NCI-H1048 (cell line): ENCODE measurements around the gene CYP2A6.
"Not testable (repeated sequence)": the region's sequence is repeated elsewhere in the genome, so short reads cannot be mapped to it uniquely, and the experiment has no call there.

Source experiments
- DNase-seq: peaks from one replicate; lab custom pipeline; 2025; lab: John Stamatoyannopoulos, UW

Gene CYP2A6

GRCh38 chr19:40843653-40844052, 6.6 kb downstream of the CYP2A6 start:
- not testable (repeated sequence) for DNase-seq

DNA sequence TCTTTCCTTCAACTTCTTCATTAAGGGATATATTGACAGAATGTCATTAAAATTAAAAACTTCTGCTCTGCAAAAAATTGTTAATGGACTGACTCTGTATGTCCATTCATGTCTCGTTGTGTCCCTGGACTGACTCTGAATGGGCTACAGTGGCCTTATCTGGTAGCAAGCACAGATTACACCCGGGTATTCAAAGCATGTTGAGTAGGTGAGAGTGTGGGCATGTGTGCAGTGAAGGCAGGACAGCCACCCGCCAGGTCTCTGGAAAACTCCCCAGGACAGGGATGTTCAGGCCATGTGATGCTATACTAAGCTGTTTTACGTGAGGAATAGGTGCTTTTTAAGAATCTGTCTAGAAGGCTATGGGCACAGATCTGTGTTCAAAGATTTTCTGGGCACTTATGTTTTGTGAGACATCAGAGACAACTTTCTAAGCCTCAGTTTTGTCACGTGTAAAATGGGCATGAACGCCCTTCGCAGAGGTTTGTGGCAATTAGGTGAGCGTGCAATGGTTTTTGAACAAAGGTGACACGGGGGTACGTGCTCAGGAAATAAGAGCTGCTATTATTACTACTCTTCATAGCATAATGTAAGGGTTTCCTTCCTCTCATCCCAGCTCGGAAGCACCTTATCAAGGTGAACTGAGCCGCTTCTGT, 7.1 kb downstream of the CYP2A6 start:
- DNase-seq, result not testable (repeated sequence)

GRCh38 chr19:40842012-40842411, 8.2 kb downstream of the CYP2A6 start:
- DNase-seq, result not testable (repeated sequence)

- not testable (repeated sequence) for DNase-seq
Measured at GRCh38 chr19:40838477-40838876, 11.8 kb downstream of the CYP2A6 start.

- DNase-seq, result no peak
Measured at GRCh38 chr19:40836754-40837429, 13.4 kb downstream of the CYP2A6 start.

DNA sequence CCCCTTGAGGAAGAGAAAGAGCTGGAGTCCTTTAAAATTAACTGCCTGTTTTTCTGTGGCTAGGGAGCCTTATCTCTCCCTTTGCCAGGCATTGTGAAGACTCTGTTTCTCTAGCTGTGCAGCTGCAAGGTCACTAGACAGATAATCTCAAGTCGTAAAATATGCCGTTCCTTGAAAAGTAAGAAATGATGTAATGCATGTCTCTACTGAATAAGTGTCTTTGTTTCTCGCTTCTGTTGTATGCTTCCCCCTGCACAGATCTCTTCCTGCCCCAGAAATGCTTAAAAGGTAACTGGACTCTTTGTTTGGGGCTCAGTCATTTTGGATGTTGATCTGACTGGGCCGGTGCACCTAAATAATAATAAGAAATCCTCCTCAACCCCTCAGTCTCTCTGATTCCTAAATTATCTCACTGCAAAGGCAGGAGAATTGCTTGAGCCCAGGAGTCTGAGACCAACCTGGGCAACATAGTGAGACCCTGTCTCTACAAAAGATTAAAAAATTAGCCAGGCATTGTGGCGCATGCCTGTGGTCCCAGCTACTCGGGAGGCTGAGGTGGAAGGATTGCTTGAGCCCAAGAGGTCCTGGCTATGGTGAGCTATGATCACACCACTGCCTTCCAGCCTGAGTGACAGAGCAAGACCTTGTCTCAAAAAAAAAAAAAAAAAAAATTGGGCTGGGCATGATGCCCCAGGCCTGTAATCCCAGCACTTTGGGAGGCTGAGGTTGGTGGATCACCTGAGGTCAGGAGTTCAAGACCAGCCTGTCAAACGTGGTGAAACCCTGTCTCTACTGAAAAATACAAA, 16.3 kb downstream of the CYP2A6 start:
- not testable (repeated sequence) for DNase-seq

- DNase-seq, result not testable (repeated sequence)
Measured at GRCh38 chr19:40832431-40832790, 17.8 kb downstream of the CYP2A6 start.

DNA sequence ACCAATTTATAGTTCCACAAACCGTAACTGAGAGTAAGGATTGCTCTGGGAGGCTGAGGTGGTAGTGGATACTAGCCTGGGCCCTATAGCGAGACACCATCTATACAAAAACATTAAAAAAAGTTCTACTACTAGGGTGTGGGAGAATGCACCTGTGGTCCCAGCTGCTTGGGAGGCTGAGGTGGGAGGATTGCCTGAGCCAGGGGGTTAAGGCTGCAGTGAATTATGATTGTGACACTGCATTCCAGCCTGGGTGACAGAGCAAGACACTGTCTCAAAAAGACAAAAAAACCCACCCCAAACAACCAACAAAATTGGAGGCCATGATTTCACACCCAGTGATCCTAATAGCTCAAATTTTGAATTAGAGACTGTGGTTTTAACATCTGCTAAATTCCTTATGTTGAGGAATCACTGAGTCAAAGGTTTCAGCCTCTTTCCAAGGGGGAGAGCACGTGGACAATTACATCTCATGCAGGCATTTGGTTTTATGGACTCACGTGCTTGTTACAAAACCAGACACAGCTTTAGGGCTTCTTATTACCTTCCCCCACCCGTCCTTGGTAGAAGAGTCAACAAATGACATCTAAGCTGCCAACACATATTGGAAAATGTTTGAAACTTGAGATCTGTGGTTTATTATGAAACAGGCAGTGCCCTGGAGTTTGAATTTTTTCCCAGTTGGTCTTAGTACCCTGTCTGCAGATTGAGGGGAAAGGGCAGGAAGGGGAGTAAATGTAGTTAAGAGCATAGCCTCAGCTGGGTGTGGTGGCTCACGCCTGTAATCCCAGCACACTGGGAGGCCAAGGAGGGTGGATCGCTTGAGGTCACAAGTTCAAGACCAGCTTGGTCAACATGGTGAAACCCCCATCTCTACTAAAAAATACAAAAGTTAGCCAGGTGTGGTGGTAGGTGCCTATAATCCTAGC, 18.5 kb downstream of the CYP2A6 start:
- no peak for DNase-seq

GRCh38 chr19:40830741-40831140, 19.5 kb downstream of the CYP2A6 start:
- DNase-seq, result not testable (repeated sequence)

DNA sequence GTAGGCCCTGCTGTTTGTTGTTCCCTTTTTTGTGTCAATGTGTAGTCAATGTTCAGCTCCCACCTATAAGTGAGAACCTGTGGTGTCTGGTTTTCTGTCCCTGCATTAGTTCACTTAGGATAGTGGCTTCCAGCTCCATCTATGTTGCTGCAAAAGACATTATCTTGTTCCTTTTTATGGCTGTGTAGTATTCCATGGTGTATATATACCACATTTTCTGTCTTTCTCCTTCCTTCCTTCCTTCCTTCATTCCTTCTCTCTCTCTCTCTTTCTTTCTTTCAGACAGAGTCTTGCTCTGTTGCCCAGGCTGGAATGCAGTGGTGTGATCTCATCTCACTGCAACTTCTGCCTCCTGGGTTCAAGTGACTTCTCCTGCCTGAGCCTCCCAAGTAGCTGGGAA, 21.0 kb downstream of the CYP2A6 start:
- DNase-seq, result no peak

DNA sequence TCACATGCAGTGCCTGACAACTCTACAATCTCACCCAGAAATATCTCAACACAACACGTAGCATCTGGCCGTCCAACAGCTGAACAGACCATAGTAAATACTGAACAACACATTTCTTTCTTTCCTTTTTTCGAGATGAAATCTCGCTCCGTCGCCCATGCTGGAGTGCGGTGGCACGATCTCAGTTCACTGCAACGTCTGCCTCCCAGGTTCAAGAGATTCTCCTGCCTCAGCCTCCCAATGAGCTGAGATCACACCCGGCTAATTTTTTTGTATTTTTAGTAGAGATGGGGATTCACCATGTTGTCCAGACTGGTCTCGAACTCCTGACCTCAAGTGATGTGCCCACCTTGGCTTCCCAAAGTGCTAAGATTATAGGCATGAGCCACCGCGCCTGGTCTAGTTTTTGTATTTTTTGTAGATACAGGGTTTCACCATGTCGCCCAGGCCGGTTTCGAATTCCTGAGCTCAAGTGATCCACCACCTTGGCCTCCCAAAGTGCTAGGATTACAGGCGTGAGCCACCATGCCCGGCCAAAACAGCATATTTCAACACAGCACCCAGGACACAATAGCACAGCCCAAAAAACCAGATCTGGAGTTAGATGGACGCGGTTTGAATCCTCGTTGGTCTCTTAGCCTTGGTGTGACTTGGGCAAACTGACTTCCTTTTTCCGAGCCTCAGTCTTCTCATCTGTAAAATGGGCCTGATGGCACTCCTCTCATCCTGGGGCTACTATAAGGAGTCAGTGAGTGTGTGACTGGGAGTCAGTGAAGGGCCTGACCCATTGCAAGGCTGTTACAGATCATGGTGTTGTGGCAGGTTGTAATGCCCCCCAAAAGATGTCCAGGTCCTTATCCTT, 22.6 kb downstream of the CYP2A6 start:
- DNase-seq, result no peak

GRCh38 chr19:40826699-40827385, 23.4 kb downstream of the CYP2A6 start:
- not testable (repeated sequence) for DNase-seq

DNA sequence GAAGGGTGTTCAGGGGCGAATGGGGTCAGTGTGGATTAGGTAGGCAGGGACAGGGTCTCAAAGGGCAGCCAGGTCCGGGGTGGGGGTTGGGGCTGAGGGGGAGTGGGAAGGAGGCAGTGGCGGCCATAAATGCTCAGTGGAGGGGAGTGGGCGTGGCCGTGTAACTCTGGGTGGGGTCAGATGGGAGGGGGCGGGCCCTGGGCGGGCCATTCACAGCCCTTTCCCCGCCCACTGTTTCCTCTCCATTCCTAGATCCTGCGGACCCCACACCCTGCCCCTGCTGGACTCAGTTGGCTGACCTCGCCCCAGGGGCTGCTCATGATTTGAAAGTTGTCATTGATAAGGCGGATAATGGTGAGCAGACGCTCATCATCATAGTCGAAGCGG, 23.9 kb downstream of the CYP2A6 start:
- not testable (repeated sequence) for DNase-seq

GRCh38 chr19:40825460-40826095, 24.7 kb downstream of the CYP2A6 start:
- DNase-seq, result not testable (repeated sequence)

DNA sequence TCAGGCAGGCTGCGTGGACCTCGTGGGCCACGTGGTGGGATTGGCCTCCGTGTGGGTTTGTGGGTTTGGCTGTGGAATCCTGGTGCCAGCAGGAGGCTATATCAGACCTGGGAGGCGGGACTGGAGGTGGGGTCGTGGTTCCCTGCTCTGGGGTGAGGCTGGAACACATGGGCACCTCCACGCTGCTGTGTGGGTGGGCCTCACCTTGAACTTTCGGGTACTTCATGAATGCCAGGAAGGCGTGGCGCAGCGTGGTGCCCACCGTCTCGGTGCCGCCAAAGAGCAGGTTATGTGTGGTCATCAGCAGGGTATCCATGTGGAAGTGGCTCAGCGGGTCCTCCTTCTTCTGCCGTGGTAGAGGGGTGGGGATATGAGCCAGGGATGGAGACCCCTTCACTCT, 25.3 kb downstream of the CYP2A6 start:
- DNase-seq, result not testable (repeated sequence)

GRCh38 chr19:40822704-40823553, 27.3 kb downstream of the CYP2A6 start:
- DNase-seq, result not testable (repeated sequence)

GRCh38 chr19:40822161-40822560, 28.1 kb downstream of the CYP2A6 start:
- DNase-seq, result no peak

- not testable (repeated sequence) for DNase-seq
Measured at GRCh38 chr19:40819479-40820234, 30.6 kb downstream of the CYP2A6 start.
